Psoas muscle (tissue), 8 donors: ENCODE results near the gene HBQ1. TPM values are rescaled to one million over a fixed set of nuclear protein-coding genes. Genes with fewer than 3 reads are reported as not detected.
"Not testable (repeated sequence)": the region's sequence is repeated elsewhere in the genome, so short reads cannot be mapped to it uniquely, and the experiment has no call there.

Experiments
- ATAC-seq, 4 donors: fragments of 200-7000 bp; cut with Tn5 transposase; one replicate each; pipeline ENCODE4 v1.9.1; 2020; ENCODE audit warnings: moderate library complexity in 3 of 4, mild to moderate bottlenecking in 2 of 4
- DNase-seq, 2 donors: peaks; one replicate each; pipeline ENCODE4 v3.0.0-alpha.2; 2020
- H3K27ac ChIP-seq: fragments of 200-600 bp; one replicate; pipeline ENCODE4 v1.8.0; 2022
- H3K27me3 ChIP-seq, 3 donors: fragments of 200-600 bp in 1 of 3; one replicate each; pipeline versions ENCODE4 v1.6.1 to v1.8.0; 2013 to 2022; ENCODE audit warnings: low read length in 2 of 3, mild to moderate bottlenecking in 2 of 3, moderate library complexity in 1 of 3; ENCODE audit not compliant: insufficient read depth in 3 of 3
- H3K36me3 ChIP-seq, 2 donors: fragments of 200-600 bp in 1 of 2; one replicate each; pipeline versions ENCODE4 v1.6.1 to v1.8.0; 2013 to 2022; ENCODE audit warnings: low read depth in 1 of 2, mild to moderate bottlenecking in 1 of 2, moderate library complexity in 1 of 2; ENCODE audit not compliant: insufficient read depth in 1 of 2
- H3K4me1 ChIP-seq: fragments of 200-600 bp; one replicate; pipeline ENCODE4 v1.8.0; 2022
- H3K4me3 ChIP-seq: fragments of 200-600 bp; one replicate; pipeline ENCODE4 v1.8.0; 2022; ENCODE audit warnings: mild to moderate bottlenecking
- H3K9me3 ChIP-seq: fragments of 200-600 bp; one replicate; pipeline ENCODE4 v1.8.0; 2022
- WGBS, 3 donors: extraction: QIAGEN DNeasy Blood & Tissue Kit; methylation state at CpG; one replicate each; pipeline versions ENCODE4 v1.1.6 to v1.1.7; 2013; 5-methylcytosine and 5-hydroxymethylcytosine counted together
- intact Hi-C, 2 donors: fragments of 100-400 bp; cut with DNase I; formaldehyde crosslinking; loops; one replicate each; pipeline versions ENCODE4 v1.11.0 to v1.14.2; 2022
- polyA plus RNA-seq, 3 donors: library from polyadenylated mRNA; stranded (reverse); fragments of 200-250 nt; gene quantifications; one replicate each; pipeline ENCODE4 v1.2.3, GENCODE V29; 2013
- total RNA-seq, 4 donors: library from RNA; stranded (reverse); fragmentation: NEBNext Ultra II Directional in 2 of 4; extraction: Animal tissue kit (Norgen Biotek cat#: 25700) in 2 of 4; gene quantifications; one replicate each; pipeline versions ENCODE4 v1.2.1 to v1.2.4, GENCODE V29; 2021 to 2023
- TF ChIP-seq, protein P1 (sequence below): fragments of 200-600 bp; IDR thresholded peaks from one replicate; pipeline ENCODE4 v1.8.0; 2022; ENCODE audit warnings: antibody characterized with exemption
- donor health status: healthy with polysubstance abuse.
- donor health status: DM: no; HTN: no; CAD: no; lungs with moderate emphysema.
- donor health status: Bipolar disorder and iron deficiency.
- donor health status: healthy.
- donor health status: DM: yes; HTN: yes; CAD: no.
- donor health status: DM: no; HTN: no; CAD: no.
- donor health status: DM: no; HTN: no; CAD: no.
- donor health status: DM: yes; HTN: yes; CAD: no.

The HBQ1 gene
- total and polyA plus RNA-seq, 7 donors: 0.58 TPM; not detected in 6

DNA sequence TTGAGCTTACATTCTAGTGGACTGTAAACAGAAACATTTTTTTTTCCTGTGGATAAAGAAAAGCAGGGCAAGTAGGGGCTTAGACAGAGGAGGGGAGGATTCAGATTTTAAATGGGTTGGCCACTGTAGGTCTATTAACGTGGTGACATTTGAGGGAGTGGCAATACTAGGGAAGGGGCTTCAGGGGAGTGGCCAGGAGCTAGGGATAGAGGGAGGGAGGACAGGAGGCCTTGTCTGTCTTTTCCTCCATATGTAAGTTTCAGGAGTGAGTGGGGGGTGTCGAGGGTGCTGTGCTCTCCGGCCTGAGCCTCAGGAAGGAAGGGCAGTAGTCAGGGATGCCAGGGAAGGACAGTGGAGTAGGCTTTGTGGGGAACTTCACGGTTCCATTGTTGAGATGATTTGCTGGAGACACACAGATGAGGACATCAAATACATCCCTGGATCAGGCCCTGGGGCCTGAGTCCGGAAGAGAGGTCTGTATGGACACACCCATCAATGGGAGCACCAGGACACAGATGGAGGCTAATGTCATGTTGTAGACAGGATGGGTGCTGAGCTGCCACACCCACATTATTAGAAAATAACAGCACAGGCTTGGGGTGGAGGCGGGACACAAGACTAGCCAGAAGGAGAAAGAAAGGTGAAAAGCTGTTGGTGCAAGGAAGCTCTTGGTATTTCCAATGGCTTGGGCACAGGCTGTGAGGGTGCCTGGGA is 21.0 kb upstream of the HBQ1 start:
- no peak overlapping the region for H3K4me3 ChIP-seq
- no peak for ATAC-seq
- H3K27me3 ChIP-seq: peaks cover 0 to 50% (median 9%) of the 10 kb centered on the region in 3 donors
- intact Hi-C loops: no loop called here
- peaks cover 7% of the 10 kb centered on the region for H3K4me1 ChIP-seq
- TF ChIP-seq, protein P1, sequence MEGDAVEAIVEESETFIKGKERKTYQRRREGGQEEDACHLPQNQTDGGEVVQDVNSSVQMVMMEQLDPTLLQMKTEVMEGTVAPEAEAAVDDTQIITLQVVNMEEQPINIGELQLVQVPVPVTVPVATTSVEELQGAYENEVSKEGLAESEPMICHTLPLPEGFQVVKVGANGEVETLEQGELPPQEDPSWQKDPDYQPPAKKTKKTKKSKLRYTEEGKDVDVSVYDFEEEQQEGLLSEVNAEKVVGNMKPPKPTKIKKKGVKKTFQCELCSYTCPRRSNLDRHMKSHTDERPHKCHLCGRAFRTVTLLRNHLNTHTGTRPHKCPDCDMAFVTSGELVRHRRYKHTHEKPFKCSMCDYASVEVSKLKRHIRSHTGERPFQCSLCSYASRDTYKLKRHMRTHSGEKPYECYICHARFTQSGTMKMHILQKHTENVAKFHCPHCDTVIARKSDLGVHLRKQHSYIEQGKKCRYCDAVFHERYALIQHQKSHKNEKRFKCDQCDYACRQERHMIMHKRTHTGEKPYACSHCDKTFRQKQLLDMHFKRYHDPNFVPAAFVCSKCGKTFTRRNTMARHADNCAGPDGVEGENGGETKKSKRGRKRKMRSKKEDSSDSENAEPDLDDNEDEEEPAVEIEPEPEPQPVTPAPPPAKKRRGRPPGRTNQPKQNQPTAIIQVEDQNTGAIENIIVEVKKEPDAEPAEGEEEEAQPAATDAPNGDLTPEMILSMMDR: no peak
- no peak for DNase-seq
- 44 to 50% (median 48%) methylated on average over 6 of the region's 6 CpGs for whole genome bisulfite sequencing, 3 donors
- no peak overlapping the region for H3K27ac ChIP-seq
- H3K9me3 ChIP-seq: no peaks in the 10 kb centered on the region
- no peaks in the 10 kb centered on the region for H3K36me3 ChIP-seq

DNA sequence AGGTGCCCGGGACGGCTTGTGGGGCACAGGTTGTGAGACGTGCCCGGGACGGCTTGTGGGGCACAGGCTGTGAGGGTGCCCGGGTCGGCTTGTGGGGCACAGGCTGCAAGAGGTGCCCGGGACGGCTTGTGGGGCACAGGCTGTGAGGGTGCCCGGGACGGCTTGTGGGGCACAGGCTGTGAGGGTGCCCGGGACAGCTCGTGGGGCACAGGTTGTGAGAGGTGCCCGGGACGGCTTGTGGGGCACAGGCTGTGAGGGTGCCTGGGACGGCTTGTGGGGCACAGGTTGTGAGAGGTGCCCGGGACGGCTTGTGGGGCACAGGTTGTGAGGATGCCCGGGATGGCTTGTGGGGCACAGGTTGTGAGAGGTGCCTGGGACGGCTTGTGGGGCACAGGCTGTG is 20.0 kb upstream of the HBQ1 start:
- ATAC-seq, H3K36me3 ChIP-seq, H3K4me3 ChIP-seq, intact Hi-C loops, H3K4me1 ChIP-seq, H3K27ac ChIP-seq, H3K9me3 ChIP-seq, DNase-seq: not testable (repeated sequence)
- WGBS, 3 donors: 71 to 72% (median 72%) methylated on average over 11 to 20 of the region's 20 CpGs
- peaks cover 0 to 45% (median 5%) of the 10 kb centered on the region in 3 donors for H3K27me3 ChIP-seq

DNA sequence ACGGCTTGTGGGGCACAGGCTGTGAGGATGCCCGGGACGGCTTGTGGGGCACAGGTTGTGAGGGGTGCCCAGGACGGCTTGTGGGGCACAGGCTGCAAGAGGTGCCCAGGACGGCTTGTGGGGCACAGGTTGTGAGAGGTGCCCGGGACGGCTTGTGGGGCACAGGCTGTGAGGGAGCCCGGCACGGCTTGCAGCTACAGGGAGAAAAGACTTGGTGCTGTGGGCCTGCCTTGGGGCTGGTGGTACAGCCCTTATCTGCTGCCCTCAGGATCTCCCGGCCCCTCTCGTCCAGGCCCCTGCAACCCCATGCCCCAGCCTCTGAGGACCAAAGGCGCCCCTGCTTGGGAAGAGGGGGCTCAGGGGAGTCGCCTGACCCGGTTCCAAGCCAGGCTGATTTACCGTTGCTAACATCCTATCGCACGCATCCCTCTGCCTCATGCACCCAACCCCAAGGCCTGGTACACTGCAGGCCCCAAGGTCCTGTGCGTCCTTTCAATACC is 19.5 kb upstream of the HBQ1 start:
- Histone ChIP-seq H3K9me3 (no peaks in the 10 kb centered on the region), H3K4me3 (no peak overlapping the region), H3K27ac (no peak overlapping the region), H3K27me3 (peaks cover 0 to 45% (median 10%) of the 10 kb centered on the region in 3 donors), H3K4me1 (peaks cover 7% of the 10 kb centered on the region), H3K36me3 (no peaks in the 10 kb centered on the region)
- 53 to 66% (median 60%) methylated on average over 12 to 18 of the region's 18 CpGs for WGBS, 3 donors
- TF ChIP-seq, protein P1: no peak
- DNase-seq (no peak), ATAC-seq (no peak)
- intact Hi-C loops: no loop called here

DNA sequence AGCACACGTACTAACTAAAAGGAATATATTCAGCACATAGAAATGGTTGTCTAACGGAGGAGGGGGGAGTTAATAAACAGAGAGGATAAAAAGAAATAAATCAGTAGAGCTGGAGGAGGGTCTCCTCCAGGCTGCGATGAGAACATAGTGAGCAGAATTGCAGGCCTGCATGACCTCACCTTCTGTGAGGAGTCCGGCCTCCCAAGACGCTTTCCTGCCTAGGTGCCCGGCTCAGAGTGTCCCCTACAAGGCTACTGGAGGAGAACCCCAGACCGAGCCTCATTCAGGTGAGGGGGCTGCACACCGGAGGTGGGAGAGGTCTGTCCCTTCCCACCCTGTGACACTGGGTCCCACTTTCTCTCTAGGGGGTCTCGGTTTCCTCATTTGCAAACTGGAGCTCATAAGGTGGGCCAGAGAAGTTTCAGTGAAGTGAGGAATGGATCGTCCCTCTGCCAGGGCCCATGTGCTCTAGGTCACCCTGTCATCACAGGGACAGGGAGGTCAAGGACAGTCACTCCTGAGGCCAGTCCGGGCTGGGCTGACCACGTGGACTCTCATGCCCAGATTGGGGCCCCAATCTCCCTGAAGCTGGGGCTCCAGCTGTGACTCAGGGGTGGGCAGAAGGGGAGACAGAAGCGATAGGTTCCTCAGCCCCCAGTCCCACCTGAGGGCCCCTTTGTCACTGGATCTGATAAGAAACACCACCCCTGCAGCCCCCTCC is 17.8 kb upstream of the HBQ1 start:
- H3K27me3 ChIP-seq: peaks cover 0 to 45% (median 23%) of the 10 kb centered on the region in 3 donors
- whole genome bisulfite sequencing, 3 donors: 86 to 89% (median 86%) methylated on average over 13 of the region's 13 CpGs
- H3K4me1 ChIP-seq: peaks cover 11% of the 10 kb centered on the region
- no peak for ATAC-seq
- no peak overlapping the region for H3K27ac ChIP-seq
- no peak overlapping the region for H3K4me3 ChIP-seq
- H3K36me3 ChIP-seq: no peaks in the 10 kb centered on the region
- intact Hi-C loops: no loop called here
- TF ChIP-seq, protein P1: no peak
- DNase-seq: no peak
- no peaks in the 10 kb centered on the region for H3K9me3 ChIP-seq

DNA sequence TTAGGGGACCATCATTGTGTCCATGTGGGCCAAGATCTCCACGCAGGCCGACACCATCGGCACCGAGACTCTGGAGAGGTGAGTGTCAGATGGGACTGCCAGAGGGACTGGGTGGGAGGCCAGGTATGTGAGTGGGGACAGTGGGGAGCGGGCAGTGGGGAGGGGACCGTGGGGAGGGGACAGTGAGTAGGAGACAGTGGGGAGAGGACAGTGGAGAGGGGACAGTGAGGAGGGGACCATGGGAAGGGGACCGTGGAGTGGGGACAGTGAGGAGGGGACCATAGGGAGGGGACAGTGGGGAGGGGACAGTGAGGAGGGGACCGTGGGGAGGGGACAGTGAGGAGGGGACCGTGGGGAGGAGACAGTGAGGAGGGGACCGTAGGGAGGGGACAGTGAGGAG is 17.1 kb upstream of the HBQ1 start:
- Histone ChIP-seq H3K4me1 (peaks cover 11% of the 10 kb centered on the region), H3K27me3 (peaks cover 0 to 46% (median 30%) of the 10 kb centered on the region in 3 donors)
- intact Hi-C loops, H3K27ac ChIP-seq, H3K9me3 ChIP-seq, H3K4me3 ChIP-seq, ATAC-seq, DNase-seq, H3K36me3 ChIP-seq: not testable (repeated sequence)
- WGBS, 3 donors: 60 to 82% (median 82%) methylated on average over 1 to 10 of the region's 10 CpGs

DNA sequence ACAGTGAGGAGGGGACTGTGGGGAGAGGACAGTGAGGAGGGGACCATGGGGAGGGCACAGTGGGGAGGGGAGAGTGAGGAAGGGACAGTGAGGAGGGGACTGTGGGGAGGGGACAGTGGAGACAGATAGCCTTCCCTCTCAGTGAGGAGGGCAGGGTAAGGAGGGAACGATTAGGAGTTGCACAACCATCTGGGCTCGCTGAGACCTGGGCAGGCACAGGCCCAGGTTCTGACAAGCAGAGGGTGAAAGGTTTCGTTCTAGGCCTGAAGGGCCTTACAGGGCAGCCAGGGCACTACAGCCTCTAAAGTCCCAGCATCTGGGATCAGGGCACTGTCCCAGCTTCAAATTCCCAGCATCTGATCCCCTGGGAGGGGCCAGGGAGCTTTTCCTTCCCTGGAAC is 16.6 kb upstream of the HBQ1 start:
- DNase-seq, H3K36me3 ChIP-seq, H3K9me3 ChIP-seq, intact Hi-C loops, H3K27ac ChIP-seq, H3K4me3 ChIP-seq: not testable (repeated sequence)
- Histone ChIP-seq H3K4me1 (peaks cover 11% of the 10 kb centered on the region), H3K27me3 (peaks cover 0 to 52% (median 33%) of the 10 kb centered on the region in 3 donors)
- 19 to 37% methylated on average over 2 of the region's 3 CpGs; no CpG with 5 or more reads in 1 of the 3 donors for WGBS, 3 donors
- peak in 2 of 4 donors; percentile 27 to 36 for ATAC-seq

DNA sequence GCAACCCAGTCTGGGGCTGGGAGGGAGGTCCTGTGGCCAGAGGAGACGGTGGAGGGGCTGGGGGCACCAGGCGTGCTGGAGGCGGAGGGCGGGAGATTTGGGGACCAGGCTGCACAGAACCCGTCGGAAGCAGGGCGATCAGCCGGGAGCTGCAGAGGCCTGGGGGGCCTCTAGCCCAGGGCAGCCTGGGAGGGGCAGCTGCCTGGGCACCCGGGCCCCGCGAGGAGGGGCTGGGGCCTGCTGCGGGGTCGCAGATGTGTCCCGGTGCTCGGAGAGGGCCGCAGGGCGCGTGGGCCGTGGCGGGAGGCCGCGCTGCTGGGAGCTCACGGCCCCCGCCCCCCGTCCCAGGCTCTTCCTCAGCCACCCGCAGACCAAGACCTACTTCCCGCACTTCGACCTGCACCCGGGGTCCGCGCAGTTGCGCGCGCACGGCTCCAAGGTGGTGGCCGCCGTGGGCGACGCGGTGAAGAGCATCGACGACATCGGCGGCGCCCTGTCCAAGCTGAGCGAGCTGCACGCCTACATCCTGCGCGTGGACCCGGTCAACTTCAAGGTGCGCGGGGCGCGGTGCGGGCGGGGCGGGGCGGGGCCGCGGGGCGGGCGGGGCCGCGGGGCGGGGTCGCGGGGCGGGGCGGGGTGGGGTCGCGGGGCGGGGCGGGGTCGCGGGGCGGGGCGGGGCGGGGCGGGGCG is 16.0 kb upstream of the HBQ1 start:
- Histone ChIP-seq H3K27me3 (peaks cover 0 to 58% (median 33%) of the 10 kb centered on the region in 3 donors), H3K4me1 (peaks cover 11% of the 10 kb centered on the region)
- H3K4me3 ChIP-seq, H3K36me3 ChIP-seq, H3K27ac ChIP-seq, DNase-seq, intact Hi-C loops, H3K9me3 ChIP-seq: not testable (repeated sequence)
- 0% methylated on average over 9 of the region's 80 CpGs; no CpG with 5 or more reads in 2 of the 3 donors for WGBS, 3 donors
- ATAC-seq: peak in 2 of 4 donors; percentile 18 to 41
